ENCODE data around the gene ZGPAT.

DNA sequence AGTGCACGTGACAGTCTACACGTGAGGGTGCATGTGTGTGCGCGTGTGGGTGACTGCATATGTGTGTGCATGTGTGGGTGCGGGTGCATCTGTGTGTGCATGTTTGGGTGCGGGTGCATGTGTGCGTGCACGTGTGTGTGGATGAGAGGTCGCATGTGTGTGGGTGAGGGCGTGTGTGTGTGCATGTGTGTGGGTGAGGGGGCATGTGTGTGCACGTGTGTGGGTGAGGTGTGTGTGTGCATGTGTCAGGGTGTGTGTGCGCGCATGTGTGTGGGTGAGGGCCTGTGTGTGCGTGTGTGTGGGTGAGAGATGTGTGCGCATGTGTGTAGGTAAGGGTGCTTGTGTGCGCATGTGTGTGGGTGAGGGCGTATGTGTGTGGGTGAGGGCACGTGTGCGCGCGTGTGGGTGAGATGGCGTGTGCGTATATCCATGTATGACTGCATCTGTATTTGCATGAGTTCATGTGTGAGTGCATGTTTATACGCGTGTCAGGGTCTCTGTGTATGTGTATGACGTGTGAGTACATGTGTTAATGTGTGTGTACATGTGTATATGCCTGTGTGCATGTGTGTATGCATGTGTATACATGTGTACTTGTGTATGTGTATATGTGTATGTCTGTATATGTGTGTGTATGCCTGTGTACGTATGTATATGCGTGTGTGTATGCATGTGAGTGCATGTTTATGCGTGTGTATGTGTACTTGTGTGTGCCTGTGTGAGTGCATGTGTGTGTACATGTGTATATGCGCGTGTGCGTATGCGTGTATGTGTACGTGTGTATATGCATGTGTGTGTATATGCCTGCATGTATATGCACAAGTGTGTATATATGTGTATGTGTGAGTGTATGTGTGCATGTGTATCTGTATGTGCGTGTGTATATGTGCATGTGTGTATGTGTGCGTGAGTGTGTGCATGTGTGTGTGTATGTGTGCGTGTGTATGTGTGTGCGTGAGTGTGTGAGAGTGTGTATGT lies 24.6 kb downstream of the ZGPAT start:
- no peak for TF ChIP-seq CTCF (IDR thresholded peaks at IDR 0.05; ENCODE audit: low read depth, low read length)
- no peak for TF ChIP-seq EZH2phosphoT487 (IDR thresholded peaks at IDR 0.05; ENCODE audit: low read depth)
